Measurements from ENCODE around the gene SPATA21. TPM values are rescaled to one million over a fixed set of nuclear protein-coding genes. Genes with fewer than 3 reads are reported as not detected.
A peak's percentile ranks its signal among the peaks of the same experiment; 100 is the strongest.

SPATA21 gene
- total and polyA plus RNA-seq, 12 donors: 0.13 to 3.1 (median 0.16) TPM; not detected in 8

DNA sequence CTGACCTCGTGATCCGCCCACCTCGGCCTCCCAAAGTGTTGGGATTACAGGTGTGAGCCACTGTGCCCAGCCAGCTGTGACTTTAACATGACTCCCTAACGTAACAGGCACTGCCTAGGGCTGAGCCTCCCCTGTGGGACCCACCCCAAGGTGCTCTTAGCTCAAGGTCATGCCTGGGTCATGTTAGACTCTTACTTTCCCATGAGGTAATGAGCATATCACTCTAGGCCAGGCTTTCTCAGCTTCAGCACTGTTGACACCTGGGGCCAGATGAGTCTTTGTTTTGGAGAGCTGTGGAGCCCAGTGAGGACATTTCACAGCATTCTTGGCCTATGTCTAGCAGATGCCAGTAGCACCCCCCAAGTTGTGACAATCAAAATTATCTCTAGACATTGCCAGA is 7.8 kb upstream of the SPATA21 start:
- WGBS, 4 donors: 72 to 90% (median 85%) methylated on average over 2 to 4 of the region's 4 CpGs
- no peaks in the 10 kb centered on the region for H3K27me3 ChIP-seq
- peaks cover 0 to 38% of the 10 kb centered on the region in 2 donors for H3K4me1 ChIP-seq (replicated peaks in 1 of 2)
- TF ChIP-seq POLR2A (IDR thresholded peaks at IDR 0.05) (no peak), CTCF (IDR thresholded peaks at IDR 0.05) (no peak)
- H3K36me3 ChIP-seq (replicated peaks in 1 of 2): peaks cover 0 to 60% of the 10 kb centered on the region in 2 donors
- H3K27ac ChIP-seq: peak overlapping the region in 1 of 5 donors; percentile 2
- intact Hi-C loops (cut with DNase I): no loop called here
- no peaks in the 10 kb centered on the region for H3K9me3 ChIP-seq (replicated peaks in 1 of 3)
- no peak for DNase-seq
- no peak overlapping the region for H3K4me3 ChIP-seq

GRCh38 chr1:16443975-16444770 is 6.9 kb upstream of the SPATA21 start:
- no peaks in the 10 kb centered on the region for H3K9me3 ChIP-seq (replicated peaks in 1 of 3)
- peak in 2 of 7 donors; percentile 19 to 31 for DNase-seq
- TF ChIP-seq CTCF (IDR thresholded peaks at IDR 0.05) (no peak), POLR2A (IDR thresholded peaks at IDR 0.05) (no peak)
- 69 to 73% (median 71%) methylated on average over 10 to 14 of the region's 14 CpGs for WGBS, 4 donors
- intact Hi-C loops (cut with DNase I): no loop called here
- H3K27ac ChIP-seq: peak overlapping the region in 3 of 5 donors; percentile 18 to 59 (median 56)
- peaks cover 0 to 38% of the 10 kb centered on the region in 2 donors for H3K4me1 ChIP-seq (replicated peaks in 1 of 2)
- H3K27me3 ChIP-seq: no peaks in the 10 kb centered on the region
- H3K4me3 ChIP-seq: no peak overlapping the region
- H3K36me3 ChIP-seq (replicated peaks in 1 of 2): peaks cover 0 to 55% of the 10 kb centered on the region in 2 donors

DNA sequence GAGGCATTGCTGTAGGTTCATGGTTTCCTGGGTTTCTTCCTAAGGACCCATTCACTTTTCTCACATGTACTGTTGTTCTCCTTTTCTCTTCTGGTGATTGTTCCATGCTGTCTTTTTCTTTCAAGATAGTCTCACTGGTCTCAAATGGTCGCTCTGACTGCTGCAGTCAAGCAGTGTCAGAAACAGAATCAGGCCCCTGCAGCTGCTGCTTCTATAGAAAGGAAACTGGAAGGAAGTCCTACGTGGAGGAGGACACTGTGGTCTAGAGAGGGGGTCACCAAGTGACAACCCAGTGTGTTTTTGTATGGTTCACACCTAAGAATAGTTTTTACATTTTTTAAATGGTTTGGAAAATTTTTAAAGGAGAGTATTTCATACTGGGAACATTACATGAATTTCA is 5.7 kb upstream of the SPATA21 start:
- Histone ChIP-seq H3K27ac (peak overlapping the region in 2 of 5 donors; percentile 23 to 56), H3K4me3 (no peak overlapping the region), H3K4me1 (replicated peaks in 1 of 2) (peaks cover 0 to 38% of the 10 kb centered on the region in 2 donors), H3K9me3 (replicated peaks in 1 of 3) (no peaks in the 10 kb centered on the region), H3K27me3 (no peaks in the 10 kb centered on the region), H3K36me3 (replicated peaks in 1 of 2) (peaks cover 0 to 43% of the 10 kb centered on the region in 2 donors)
- no peak for DNase-seq
- 57 to 73% (median 68%) methylated on average over 2 of the region's 2 CpGs for WGBS, 4 donors
- no peak for TF ChIP-seq CTCF (IDR thresholded peaks at IDR 0.05)
- no peak for TF ChIP-seq POLR2A (IDR thresholded peaks at IDR 0.05)
- intact Hi-C loops (cut with DNase I): no loop called here

DNA sequence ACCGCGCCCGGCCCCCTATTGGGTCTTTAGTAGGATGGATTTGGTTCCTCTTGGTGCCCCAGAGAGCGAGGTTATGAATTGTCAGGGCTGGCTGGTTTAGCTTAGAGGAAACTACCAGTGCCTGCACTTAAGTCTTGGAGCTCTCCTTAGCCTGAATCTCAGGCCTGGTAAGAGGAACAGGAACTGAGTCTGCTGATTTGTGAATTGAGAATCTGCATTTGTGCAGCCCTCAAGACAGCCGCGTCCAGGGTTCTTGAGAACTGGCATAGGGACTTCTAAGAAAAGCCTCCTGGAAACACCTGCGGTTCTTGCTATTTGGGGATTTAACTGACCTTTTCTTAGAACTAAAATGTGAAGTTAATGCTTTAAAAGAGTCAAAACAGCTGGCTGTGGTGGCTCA is 5.0 kb upstream of the SPATA21 start:
- H3K4me1 ChIP-seq (replicated peaks in 1 of 2): peaks cover 0 to 38% of the 10 kb centered on the region in 2 donors
- H3K9me3 ChIP-seq (replicated peaks in 1 of 3): no peaks in the 10 kb centered on the region
- intact Hi-C loops (cut with DNase I): no loop called here
- H3K36me3 ChIP-seq (replicated peaks in 1 of 2): peaks cover 0 to 36% of the 10 kb centered on the region in 2 donors
- H3K27me3 ChIP-seq: no peaks in the 10 kb centered on the region
- peak in 1 of 7 donors; percentile 23 for DNase-seq
- peak overlapping the region in 2 of 5 donors; percentile 5 to 23 for H3K27ac ChIP-seq
- 80 to 87% (median 82%) methylated on average over 5 to 7 of the region's 7 CpGs for whole genome bisulfite sequencing, 4 donors
- no peak overlapping the region for H3K4me3 ChIP-seq
- TF ChIP-seq POLR2A (IDR thresholded peaks at IDR 0.05) (no peak), CTCF (IDR thresholded peaks at IDR 0.05) (no peak)
